HG03159 (cell line): ENCODE results near the gene DMRTC2.
A peak's percentile ranks its signal among the peaks of the same experiment; 100 is the strongest.

Experiments used
- ATAC-seq: cut with Tn5 transposase; IDR thresholded peaks from one replicate; pipeline ENCODE4 v1.9.1; 2021; ENCODE audit warnings: mild to moderate bottlenecking, moderate library complexity; ENCODE audit not compliant: unreplicated experiment

The DMRTC2 gene

GRCh38 chr19:41845051-41845590 lies 279 bp downstream of the DMRTC2 start:
- ATAC-seq, result no peak

GRCh38 chr19:41847351-41848105 lies 2.7 kb downstream of the DMRTC2 start:
- ATAC-seq, result no peak

DNA sequence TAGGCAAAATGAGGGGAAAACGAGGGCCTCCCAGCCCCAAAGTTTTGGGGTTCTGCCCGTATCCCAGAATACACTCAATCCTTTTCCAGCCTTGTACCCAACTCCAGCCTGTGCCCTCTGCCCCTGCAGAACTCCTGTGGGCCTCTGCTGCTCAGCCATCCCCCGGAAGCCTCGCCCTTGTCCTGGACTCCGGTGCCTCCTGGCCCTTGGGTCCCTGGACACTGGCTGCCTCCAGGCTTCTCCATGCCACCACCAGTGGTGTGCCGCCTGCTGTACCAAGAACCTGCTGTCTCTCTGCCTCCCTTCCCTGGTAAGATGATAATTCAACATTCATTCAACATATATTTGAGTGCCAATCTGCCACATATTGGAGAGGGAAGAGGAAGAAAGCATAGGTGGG lies 3.8 kb downstream of the DMRTC2 start:
- no peak for ATAC-seq

GRCh38 chr19:41849067-41849466 lies 4.2 kb downstream of the DMRTC2 start:
- no peak for ATAC-seq

GRCh38 chr19:41850381-41850780 lies 5.5 kb downstream of the DMRTC2 start:
- ATAC-seq, result no peak

DNA sequence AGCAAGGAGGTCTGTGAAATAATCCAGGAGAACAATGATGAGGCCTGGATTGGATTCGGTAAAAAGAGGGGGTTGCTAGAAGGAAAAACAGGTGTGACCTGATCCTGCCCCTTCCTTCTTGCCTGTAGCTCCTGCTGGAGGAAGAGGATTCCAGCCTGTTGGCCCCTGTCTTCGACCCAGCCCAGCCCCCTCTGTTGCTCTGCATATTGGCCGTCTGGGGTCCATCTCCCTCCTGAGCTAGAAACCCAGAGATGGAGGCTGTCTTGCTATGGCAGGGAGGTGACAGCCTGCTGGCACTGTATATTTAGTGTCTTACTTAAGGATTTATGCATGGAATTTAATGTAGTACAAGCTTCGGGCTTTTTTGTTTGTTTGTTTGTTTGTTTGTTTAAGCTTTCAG lies 6.6 kb downstream of the DMRTC2 start:
- ATAC-seq, result no peak

- ATAC-seq, result no peak
These were observed 8.5 kb downstream of the DMRTC2 start for GRCh38 chr19:41853344-41853743.

- no peak for ATAC-seq
These were observed 8.9 kb downstream of the DMRTC2 start for GRCh38 chr19:41853768-41854167.

GRCh38 chr19:41859213-41859617 lies 14.4 kb downstream of the DMRTC2 start:
- no peak for ATAC-seq

- peak; percentile 71 for ATAC-seq
These were observed 15.0 kb downstream of the DMRTC2 start, which contains the start of gene RPS19 for GRCh38 chr19:41859618-41860418. Gene RPS19 (plus strand): TSS chr19:41860255. CDS start chr19:41860775, 520 bp downstream.

- ATAC-seq, result no peak
These were observed 15.7 kb downstream of the DMRTC2 start for GRCh38 chr19:41860419-41861115.

DNA sequence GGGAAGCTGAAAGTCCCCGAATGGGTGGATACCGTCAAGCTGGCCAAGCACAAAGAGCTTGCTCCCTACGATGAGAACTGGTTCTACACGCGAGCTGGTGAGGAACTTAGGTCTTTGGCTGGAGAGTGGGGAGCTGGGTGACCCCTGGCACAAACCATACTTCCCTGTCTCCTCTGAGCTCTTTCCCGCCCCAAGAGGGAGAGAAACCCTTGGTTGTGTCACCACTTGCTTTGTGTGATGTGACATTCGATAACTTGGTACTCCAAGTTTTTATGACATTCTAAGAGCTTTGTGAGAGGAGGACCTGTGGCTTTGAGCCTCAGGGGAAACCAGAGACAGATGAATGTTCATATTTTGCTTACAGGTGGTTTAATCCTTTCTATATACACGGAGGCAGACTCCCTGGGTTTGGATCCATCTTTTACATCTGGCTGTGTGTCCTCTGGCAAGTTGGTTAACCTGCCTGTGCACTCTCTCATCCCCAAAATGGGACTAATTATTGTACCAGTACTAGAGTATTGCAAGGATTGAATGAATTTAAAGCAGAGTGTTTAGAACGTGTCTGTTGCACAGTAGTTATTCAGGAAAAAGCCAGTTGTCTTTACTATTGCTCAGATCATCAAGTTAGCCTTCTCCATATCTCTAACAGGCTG lies 16.4 kb downstream of the DMRTC2 start:
- ATAC-seq, result no peak

DNA sequence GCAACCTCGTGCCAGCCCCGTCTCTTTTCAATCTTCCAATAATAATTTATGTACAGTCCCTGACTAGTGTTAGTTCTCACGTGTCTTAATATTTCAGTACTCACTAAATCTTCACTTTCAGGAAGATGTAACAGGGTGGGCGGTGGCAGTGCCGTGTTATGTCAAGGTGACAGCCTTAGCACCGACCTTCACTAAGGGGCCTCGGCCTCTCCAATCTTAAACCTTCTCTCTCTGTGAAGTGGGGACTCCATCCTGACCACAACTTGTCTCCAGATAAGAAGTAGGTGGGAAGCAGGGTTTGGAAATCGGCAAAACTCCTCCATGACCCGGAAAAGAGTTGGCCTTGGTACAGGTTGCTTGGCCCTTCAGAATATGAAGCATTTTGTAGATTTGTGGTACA lies 17.0 kb downstream of the DMRTC2 start:
- ATAC-seq, result no peak

- ATAC-seq, result no peak
These were observed 17.7 kb downstream of the DMRTC2 start for GRCh38 chr19:41862445-41862986.

DNA sequence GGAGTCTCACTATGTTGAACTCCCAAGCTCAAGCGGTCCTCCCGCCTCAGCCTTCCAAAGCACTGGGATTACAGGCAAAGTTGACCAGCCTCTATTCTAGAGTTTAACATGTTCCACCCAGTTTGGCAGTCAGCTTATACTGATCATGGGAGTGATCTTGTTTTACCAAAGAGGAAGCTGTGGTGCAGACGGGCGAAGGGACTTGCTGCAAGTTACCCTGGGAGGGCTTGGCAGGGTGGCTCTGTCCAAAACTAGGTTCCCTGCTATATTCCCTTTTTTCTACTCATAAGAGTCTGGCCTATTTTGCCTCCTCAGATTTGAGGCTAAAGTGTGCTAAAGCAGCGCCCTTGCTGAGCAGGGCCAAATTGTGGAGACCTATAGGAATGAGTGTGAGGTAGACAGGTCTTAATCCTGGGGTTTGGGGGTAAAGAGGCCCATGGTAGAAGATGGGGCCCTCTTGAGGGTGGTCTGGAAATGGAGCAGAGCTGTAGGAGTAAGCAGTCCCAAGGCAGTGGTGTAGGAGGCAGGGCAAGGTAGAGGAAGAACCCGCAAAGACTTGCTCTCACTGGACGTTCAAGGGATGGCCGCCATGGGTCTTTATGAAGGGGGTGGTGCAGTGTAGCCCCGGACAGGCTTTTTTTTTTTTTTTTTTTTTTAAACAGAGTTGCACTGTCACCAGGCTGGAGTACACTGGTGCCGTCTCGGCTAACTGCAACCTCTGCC lies 18.5 kb downstream of the DMRTC2 start:
- no peak for ATAC-seq

DNA sequence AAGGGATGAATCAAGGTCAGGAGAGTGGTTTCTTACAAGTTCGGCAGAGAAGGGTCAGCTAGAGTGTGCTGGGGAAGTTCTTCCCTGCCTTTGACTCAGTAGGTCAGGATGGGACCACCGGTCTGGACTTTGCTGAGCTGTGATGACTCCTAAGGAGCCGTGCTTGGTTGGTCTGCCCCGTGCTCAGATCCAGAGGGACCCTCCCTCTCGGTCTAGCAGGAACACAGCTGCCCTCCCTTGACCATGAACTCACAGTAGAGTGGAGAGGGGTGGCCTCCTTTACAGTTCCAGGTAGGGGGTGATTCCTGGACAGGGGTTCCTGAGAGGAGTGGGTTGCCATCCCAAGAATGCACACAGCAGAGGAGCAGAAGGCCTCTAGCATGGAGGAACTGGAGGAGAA lies 19.5 kb downstream of the DMRTC2 start:
- no peak for ATAC-seq

GRCh38 chr19:41866284-41866683 lies 21.4 kb downstream of the DMRTC2 start:
- no peak for ATAC-seq

GRCh38 chr19:41868120-41868988 lies 23.5 kb downstream of the DMRTC2 start:
- ATAC-seq, result no peak

DNA sequence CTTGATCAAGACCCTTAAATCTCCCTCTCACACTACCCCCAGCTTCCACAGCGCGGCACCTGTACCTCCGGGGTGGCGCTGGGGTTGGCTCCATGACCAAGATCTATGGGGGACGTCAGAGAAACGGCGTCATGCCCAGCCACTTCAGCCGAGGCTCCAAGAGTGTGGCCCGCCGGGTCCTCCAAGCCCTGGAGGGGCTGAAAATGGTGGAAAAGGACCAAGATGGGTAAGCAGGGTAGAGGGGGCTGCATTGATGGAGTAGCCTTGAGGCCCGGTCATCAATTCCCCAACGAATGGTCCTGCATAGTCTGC lies 24.1 kb downstream of the DMRTC2 start:
- ATAC-seq, result no peak
